HG03108 (cell line): Measurements from ENCODE around the gene CD274.
A peak's percentile ranks its signal among the peaks of the same experiment; 100 is the strongest.
"Not testable (repeated sequence)": the region's sequence is repeated elsewhere in the genome, so short reads cannot be mapped to it uniquely, and the experiment has no call there.

Experiments
- ATAC-seq: cut with Tn5 transposase; IDR thresholded peaks from one replicate; pipeline ENCODE4 v1.9.1; 2021; ENCODE audit warnings: moderate library complexity; ENCODE audit not compliant: unreplicated experiment

CD274 gene

GRCh38 chr9:5450359-5451091, at the start of gene CD274:
CD274 (plus strand) TSS chr9:5450542; CDS start chr9:5456114, 5,572 bp downstream.
- ATAC-seq: peak; percentile 64

- no peak for ATAC-seq
These were observed 48.1 kb upstream of the CD274 start for GRCh38 chr9:5402217-5402616.

GRCh38 chr9:5408596-5408995, 41.7 kb upstream of the CD274 start:
- no peak for ATAC-seq

GRCh38 chr9:5416953-5417352, 33.4 kb upstream of the CD274 start:
- no peak for ATAC-seq

GRCh38 chr9:5418481-5418880, 31.9 kb upstream of the CD274 start:
- no peak for ATAC-seq

GRCh38 chr9:5419987-5420386, 30.4 kb upstream of the CD274 start:
- no peak for ATAC-seq

GRCh38 chr9:5421163-5421562, 29.2 kb upstream of the CD274 start:
- ATAC-seq: no peak

- ATAC-seq: no peak
These were observed 28.1 kb upstream of the CD274 start for GRCh38 chr9:5422276-5422675.

- ATAC-seq: no peak
These were observed 25.2 kb upstream of the CD274 start for GRCh38 chr9:5425006-5425628.

GRCh38 chr9:5427005-5427404, 23.3 kb upstream of the CD274 start:
- ATAC-seq: no peak

GRCh38 chr9:5428172-5428571, 22.2 kb upstream of the CD274 start:
- ATAC-seq: no peak

- no peak for ATAC-seq
These were observed 21.4 kb upstream of the CD274 start for GRCh38 chr9:5428794-5429528.

GRCh38 chr9:5429873-5430564, 20.3 kb upstream of the CD274 start:
- ATAC-seq: no peak

GRCh38 chr9:5430912-5431311, 19.4 kb upstream of the CD274 start:
- no peak for ATAC-seq

- ATAC-seq: not testable (repeated sequence)
These were observed 17.5 kb upstream of the CD274 start for GRCh38 chr9:5432890-5433289.

GRCh38 chr9:5433328-5433727, 17.0 kb upstream of the CD274 start:
- not testable (repeated sequence) for ATAC-seq

- ATAC-seq: not testable (repeated sequence)
These were observed 16.2 kb upstream of the CD274 start for GRCh38 chr9:5433841-5434810.

- ATAC-seq: no peak
These were observed 14.4 kb upstream of the CD274 start for GRCh38 chr9:5435912-5436311.

GRCh38 chr9:5436441-5436840, 13.9 kb upstream of the CD274 start:
- no peak for ATAC-seq
